ENCODE measurements around the gene EPHB1.

EPHB1 gene

DNA sequence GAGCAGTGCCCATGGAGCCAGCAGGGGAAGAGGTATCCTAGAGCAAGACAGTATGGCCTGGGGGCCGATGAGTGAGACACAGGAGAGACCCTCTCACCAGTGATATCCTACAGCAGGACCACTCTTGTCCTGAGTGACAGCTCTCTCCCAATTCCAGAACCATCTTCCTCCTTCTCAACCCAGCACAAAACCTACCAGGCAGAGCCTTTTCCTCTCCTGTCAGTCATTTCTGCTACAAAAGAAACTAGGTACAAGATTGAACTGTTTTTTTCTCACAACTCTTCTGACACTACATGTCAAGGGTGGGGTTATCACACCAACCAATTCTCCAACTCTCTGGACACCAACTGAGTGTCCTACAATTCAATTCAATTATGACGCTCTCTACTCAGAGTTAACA, 506.6 kb downstream of the EPHB1 start:
- Histone ChIP-seq H3K27me3 (ENCODE audit: control insufficient read depth in 1 of 2, insufficient read depth in 2 of 2, low read length in 2 of 2) (no peaks in the 10 kb centered on the region), H3K27ac (ENCODE audit: low read depth, low read length) (no peak overlapping the region), H3K4me3 (ENCODE audit: low read depth in 1 of 2, low read length in 2 of 2) (no peak overlapping the region), H3K4me1 (ENCODE audit: insufficient read depth, low read length) (no peaks in the 10 kb centered on the region), H3K9ac (ENCODE audit: low read length) (no peak overlapping the region), H3K36me3 (ENCODE audit: insufficient read depth, low read length) (no peaks in the 10 kb centered on the region), H3K9me3 (ENCODE audit: low read length) (no peaks in the 10 kb centered on the region)

DNA sequence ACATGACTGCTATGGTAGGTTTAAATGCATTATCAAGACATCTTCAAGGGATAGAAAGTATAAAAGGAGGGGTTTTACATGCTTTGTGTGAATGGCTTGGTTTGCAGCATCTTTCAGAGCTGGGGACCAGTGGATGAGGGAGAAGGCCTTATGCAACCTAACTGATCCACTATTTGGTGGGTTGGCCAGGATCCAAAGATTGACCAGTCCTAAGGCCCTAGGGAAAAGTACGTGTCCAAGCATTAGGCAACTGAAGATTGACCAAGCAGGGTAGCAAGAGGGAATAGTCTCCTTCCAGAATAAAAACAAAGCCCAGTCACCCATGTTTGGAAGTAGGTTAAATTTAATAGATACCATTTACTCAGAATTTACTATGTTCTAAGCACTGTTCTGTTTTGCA, 509.3 kb downstream of the EPHB1 start:
- Histone ChIP-seq H3K9me3 (ENCODE audit: low read length) (no peaks in the 10 kb centered on the region), H3K4me3 (ENCODE audit: low read depth in 1 of 2, low read length in 2 of 2) (no peak overlapping the region), H3K36me3 (ENCODE audit: insufficient read depth, low read length) (no peaks in the 10 kb centered on the region), H3K9ac (ENCODE audit: low read length) (no peak overlapping the region), H3K4me1 (ENCODE audit: insufficient read depth, low read length) (no peaks in the 10 kb centered on the region), H3K27me3 (ENCODE audit: control insufficient read depth in 1 of 2, insufficient read depth in 2 of 2, low read length in 2 of 2) (no peaks in the 10 kb centered on the region), H3K27ac (ENCODE audit: low read depth, low read length) (no peak overlapping the region)

All from muscle layer of colon (tissue), 2 donors.